Esophagus squamous epithelium (tissue), 4 donors: Measurements from ENCODE around the gene LDLRAD4.

Experiments
- POLR2A ChIP-seq, 4 donors: fragments of 450-650 bp; IDR thresholded peaks; one replicate each; pipeline ENCODE4 v1.6.1; 2017; ENCODE audit warnings: antibody characterized with exemption in 4 of 4, mild to moderate bottlenecking in 4 of 4, moderate library complexity in 3 of 4
- TF ChIP-seq, protein P1 (sequence below), 6 experiments: fragments of 450-650 bp in 4 of 6; fragments of 200-600 bp in 2 of 6; sonication (generic) in 2 of 6; IDR thresholded peaks; one replicate each; pipeline ENCODE4 v1.5.1; 2016 to 2019; ENCODE audit warnings: antibody characterized with exemption in 6 of 6, mild to moderate bottlenecking in 4 of 6, moderate library complexity in 4 of 6

GRCh38 chr18:13491138-13491537 lies 272.6 kb downstream of the LDLRAD4 start:
- TF ChIP-seq, protein P1, sequence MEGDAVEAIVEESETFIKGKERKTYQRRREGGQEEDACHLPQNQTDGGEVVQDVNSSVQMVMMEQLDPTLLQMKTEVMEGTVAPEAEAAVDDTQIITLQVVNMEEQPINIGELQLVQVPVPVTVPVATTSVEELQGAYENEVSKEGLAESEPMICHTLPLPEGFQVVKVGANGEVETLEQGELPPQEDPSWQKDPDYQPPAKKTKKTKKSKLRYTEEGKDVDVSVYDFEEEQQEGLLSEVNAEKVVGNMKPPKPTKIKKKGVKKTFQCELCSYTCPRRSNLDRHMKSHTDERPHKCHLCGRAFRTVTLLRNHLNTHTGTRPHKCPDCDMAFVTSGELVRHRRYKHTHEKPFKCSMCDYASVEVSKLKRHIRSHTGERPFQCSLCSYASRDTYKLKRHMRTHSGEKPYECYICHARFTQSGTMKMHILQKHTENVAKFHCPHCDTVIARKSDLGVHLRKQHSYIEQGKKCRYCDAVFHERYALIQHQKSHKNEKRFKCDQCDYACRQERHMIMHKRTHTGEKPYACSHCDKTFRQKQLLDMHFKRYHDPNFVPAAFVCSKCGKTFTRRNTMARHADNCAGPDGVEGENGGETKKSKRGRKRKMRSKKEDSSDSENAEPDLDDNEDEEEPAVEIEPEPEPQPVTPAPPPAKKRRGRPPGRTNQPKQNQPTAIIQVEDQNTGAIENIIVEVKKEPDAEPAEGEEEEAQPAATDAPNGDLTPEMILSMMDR (IDR thresholded peaks at IDR 0.05): no peak
- TF ChIP-seq POLR2A (IDR thresholded peaks at IDR 0.05): no peak
